Activated CD4-positive, alpha-beta T cell treated with anti-CD3 and anti-CD28 coated beads for 4 hours (primary cell): ENCODE measurements around the gene PCDHB7.
"Not testable (repeated sequence)": the region's sequence is repeated elsewhere in the genome, so short reads cannot be mapped to it uniquely, and the experiment has no call there.

Experiments used
- DNase-seq, 2 donors: peaks; one replicate each; pipeline ENCODE4 v3.0.0-alpha.2; 2020

PCDHB7 gene

DNA sequence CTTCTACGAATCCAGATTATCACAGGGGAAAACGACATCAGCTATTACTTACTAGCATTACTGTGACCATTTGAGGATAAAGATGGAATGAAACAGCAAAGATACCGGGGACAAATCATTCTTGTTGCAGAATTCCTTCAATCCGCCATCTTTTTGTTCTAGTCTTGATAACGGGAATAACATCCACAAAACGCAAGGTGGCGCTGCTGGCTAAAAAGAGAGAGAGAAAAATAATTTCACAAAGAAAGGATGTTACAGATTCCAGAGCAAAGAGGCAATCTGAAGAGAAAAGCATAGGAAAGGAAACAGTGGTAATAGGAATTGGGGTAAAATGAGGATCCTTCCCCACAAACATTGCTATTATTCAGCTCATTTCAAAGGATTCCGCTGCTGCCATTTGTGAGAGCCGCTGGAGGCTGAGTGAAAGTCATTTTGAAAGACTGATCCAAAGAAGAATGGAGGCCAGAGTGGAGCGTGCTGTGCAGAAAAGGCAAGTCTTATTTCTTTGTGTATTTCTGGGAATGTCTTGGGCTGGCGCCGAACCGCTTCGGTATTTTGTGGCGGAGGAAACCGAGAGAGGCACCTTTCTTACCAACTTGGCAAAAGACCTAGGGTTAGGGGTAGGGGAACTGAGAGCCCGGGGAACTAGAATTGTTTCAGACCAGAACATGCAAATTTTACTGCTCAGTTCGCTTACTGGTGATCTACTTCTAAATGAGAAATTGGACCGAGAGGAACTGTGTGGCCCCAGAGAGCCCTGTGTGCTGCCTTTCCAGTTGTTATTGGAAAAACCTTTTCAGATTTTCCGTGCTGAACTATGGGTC, at the start of gene PCDHB7:
Gene PCDHB7, plus strand, starts transcription at position 264 of the 824 bp plus-strand sequence. Its CDS starts 192 bp downstream, at position 456.
- no peak for DNase-seq

DNA sequence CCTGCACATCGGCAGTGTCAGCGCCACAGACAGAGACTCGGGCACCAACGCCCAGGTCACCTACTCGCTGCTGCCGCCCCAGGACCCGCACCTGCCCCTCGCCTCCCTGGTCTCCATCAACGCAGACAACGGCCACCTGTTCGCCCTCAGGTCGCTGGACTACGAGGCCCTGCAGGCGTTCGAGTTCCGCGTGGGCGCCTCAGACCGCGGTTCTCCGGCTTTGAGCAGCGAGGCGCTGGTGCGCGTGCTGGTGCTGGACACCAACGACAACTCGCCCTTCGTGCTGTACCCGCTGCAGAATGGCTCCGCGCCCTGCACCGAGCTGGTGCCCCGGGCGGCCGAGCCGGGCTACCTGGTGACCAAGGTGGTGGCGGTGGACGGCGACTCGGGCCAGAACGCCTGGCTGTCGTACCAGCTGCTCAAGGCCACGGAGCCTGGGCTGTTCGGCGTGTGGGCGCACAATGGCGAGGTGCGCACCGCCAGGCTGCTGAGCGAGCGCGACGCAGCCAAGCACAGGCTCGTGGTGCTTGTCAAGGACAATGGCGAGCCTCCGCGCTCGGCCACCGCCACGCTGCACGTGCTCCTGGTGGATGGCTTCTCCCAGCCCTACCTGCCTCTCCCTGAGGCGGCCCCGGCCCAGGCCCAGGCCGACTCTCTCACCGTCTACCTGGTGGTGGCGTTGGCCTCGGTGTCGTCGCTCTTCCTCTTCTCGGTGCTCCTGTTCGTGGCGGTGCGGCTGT, 48.9 kb upstream of the PCDHB7 start:
- not testable (repeated sequence) for DNase-seq

DNA sequence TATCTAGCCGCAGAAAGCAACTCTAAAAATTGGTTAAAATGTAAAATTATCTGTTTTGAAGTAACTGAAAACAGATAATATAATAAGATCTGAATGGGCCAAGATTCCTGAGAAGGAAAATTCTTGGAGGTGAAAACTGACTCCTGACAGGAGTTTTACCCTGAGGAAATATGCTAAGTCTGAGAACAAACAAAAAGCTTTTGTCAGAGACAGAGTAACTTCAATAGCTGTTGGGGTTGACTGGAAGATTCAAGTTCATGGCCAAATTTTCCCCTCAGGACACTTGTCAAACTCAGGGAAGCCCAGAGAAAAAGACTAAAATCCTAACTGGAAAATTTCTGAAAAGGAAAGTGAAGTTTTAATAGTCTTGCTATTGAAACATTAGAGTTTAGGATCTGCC, 45.1 kb upstream of the PCDHB7 start:
- no peak for DNase-seq

GRCh38 chr5:141135030-141135717, 37.3 kb upstream of the PCDHB7 start, which contains the start of gene PCDHB5:
PCDHB5 (plus strand) TSS chr5:141135206; CDS start chr5:141135435, 229 bp downstream.
- no peak for DNase-seq

GRCh38 chr5:141135718-141136266, 36.7 kb upstream of the PCDHB7 start:
- no peak for DNase-seq

GRCh38 chr5:141137346-141137745, 35.1 kb upstream of the PCDHB7 start:
- not testable (repeated sequence) for DNase-seq

DNA sequence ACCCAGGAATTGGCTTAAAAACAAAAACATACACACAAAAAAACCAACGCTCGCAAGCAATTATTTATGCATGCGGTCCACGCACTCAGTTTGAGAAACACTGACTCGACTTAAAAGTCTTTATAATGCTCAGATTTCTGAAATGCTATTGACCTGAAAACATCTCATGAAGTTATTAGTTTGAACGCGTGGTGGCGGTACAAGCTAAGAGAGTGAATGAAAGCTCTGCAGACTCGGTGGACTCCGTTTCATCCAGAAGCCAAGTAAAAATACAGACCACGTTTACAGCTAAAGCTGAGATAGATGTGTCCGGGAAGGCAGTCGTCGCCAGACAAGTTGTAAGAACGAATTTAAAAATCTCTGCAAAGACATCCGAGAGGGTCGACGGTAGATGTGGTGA, 22.6 kb upstream of the PCDHB7 start, which contains the start of gene PCDHB6:
Gene PCDHB6, plus strand, starts transcription at position 246 of the 400 bp plus-strand sequence. CDS start 201 bp downstream, outside the sequence.
- no peak for DNase-seq

- DNase-seq, result no peak
These were observed 22.0 kb upstream of the PCDHB7 start for GRCh38 chr5:141150224-141150992.

- no peak for DNase-seq
These were observed 21.5 kb upstream of the PCDHB7 start for GRCh38 chr5:141150993-141151325.

DNA sequence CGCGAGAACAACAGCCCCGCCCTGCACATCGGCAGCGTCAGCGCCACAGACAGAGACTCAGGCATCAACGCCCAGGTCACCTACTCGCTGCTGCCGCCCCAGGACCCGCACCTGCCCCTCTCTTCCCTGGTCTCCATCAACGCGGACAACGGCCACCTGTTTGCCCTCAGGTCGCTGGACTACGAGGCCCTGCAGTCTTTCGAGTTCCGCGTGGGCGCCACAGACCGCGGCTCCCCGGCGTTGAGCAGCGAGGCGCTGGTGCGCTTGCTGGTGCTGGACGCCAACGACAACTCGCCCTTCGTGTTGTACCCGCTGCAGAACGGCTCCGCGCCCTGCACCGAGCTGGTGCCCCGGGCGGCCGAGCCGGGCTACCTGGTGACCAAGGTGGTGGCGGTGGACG, 20.8 kb upstream of the PCDHB7 start:
- DNase-seq, result not testable (repeated sequence)

DNA sequence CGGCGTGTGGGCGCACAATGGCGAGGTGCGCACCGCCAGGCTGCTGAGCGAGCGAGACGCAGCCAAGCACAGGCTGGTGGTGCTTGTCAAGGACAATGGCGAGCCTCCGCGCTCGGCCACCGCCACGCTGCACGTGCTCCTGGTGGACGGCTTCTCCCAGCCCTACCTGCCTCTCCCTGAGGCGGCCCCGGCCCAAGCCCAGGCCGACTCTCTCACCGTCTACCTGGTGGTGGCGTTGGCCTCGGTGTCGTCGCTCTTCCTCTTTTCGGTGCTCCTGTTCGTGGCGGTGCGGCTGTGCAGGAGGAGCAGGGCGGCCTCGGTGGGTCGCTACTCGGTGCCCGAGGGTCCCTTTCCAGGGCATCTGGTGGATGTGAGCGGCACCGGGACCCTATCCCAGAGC, 20.3 kb upstream of the PCDHB7 start:
- not testable (repeated sequence) for DNase-seq

GRCh38 chr5:141155540-141156374, 16.7 kb upstream of the PCDHB7 start:
- no peak for DNase-seq

DNA sequence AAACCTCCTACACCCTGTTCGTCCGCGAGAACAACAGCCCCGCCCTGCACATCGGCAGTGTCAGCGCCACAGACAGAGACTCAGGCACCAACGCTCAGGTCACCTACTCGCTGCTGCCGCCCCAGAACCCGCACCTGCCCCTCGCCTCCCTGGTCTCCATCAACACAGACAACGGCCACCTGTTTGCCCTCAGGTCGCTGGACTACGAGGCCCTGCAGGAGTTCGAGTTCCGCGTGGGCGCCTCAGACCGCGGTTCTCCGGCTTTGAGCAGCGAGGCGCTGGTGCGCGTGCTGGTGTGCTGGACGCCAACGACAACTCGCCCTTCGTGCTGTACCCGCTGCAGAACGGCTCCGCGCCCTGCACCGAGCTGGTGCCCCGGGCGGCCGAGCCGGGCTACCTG, 15.1 kb upstream of the PCDHB7 start:
- not testable (repeated sequence) for DNase-seq

GRCh38 chr5:141157901-141158300, 14.5 kb upstream of the PCDHB7 start:
- not testable (repeated sequence) for DNase-seq

GRCh38 chr5:141174291-141175104, 2.1 kb downstream of the PCDHB7 start:
- not testable (repeated sequence) for DNase-seq

GRCh38 chr5:141175933-141176332, 3.5 kb downstream of the PCDHB7 start:
- no peak for DNase-seq

GRCh38 chr5:141177577-141178191, 5.2 kb downstream of the PCDHB7 start, which contains the start of gene PCDHB8:
PCDHB8 (plus strand) TSS chr5:141177790; CDS start chr5:141178035, 245 bp downstream.
- not testable (repeated sequence) for DNase-seq

DNA sequence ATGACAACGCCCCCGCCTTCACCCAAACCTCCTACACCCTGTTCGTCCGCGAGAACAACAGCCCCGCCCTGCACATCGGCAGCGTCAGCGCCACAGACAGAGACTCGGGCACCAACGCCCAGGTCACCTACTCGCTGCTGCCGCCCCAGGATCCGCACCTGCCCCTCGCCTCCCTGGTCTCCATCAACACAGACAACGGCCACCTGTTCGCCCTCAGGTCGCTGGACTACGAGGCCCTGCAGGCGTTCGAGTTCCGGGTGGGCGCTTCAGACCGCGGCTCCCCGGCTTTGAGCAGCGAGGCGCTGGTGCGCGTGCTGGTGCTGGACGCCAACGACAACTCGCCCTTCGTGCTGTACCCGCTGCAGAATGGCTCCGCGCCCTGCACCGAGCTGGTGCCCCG, 6.9 kb downstream of the PCDHB7 start:
- not testable (repeated sequence) for DNase-seq

GRCh38 chr5:141179876-141180275, 7.4 kb downstream of the PCDHB7 start:
- not testable (repeated sequence) for DNase-seq

GRCh38 chr5:141180313-141180712, 7.9 kb downstream of the PCDHB7 start:
- DNase-seq, result no peak
